ENCODE measurements around the gene ZFR. TPM values are rescaled to one million over a fixed set of nuclear protein-coding genes. Genes with fewer than 3 reads are reported as not detected.

ZFR gene
- total RNA-seq, 1 experiment from 2014 or later: 109 TPM

GRCh38 chr5:32383065-32383464, 61.5 kb downstream of the ZFR start:
- no peak for DNase-seq (ENCODE audit: unreplicated experiment)
- POLR2A ChIA-PET: no interaction called here
- Mint-ChIP-seq H3K36me3 (ENCODE audit: insufficient read depth, unreplicated experiment) (peaks cover 84% of the 10 kb centered on the region), H3K9me3 (ENCODE audit: unreplicated experiment) (no peaks in the 10 kb centered on the region), H3K4me1 (ENCODE audit: insufficient read depth, unreplicated experiment) (no peaks in the 10 kb centered on the region), H3K4me3 (ENCODE audit: unreplicated experiment) (no peak overlapping the region), H3K27me3 (ENCODE audit: insufficient read depth, unreplicated experiment) (no peaks in the 10 kb centered on the region), H3K27ac (ENCODE audit: low read depth, unreplicated experiment) (no peak overlapping the region)
- TF ChIP-seq, protein P1, sequence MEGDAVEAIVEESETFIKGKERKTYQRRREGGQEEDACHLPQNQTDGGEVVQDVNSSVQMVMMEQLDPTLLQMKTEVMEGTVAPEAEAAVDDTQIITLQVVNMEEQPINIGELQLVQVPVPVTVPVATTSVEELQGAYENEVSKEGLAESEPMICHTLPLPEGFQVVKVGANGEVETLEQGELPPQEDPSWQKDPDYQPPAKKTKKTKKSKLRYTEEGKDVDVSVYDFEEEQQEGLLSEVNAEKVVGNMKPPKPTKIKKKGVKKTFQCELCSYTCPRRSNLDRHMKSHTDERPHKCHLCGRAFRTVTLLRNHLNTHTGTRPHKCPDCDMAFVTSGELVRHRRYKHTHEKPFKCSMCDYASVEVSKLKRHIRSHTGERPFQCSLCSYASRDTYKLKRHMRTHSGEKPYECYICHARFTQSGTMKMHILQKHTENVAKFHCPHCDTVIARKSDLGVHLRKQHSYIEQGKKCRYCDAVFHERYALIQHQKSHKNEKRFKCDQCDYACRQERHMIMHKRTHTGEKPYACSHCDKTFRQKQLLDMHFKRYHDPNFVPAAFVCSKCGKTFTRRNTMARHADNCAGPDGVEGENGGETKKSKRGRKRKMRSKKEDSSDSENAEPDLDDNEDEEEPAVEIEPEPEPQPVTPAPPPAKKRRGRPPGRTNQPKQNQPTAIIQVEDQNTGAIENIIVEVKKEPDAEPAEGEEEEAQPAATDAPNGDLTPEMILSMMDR (IDR thresholded peaks at IDR 0.05; ENCODE audit: unreplicated experiment): no peak
- intact Hi-C loops (cut with micrococcal nuclease): no loop called here
- CTCF ChIA-PET: interaction anchor here (0.5 to 1.2 kb wide), 3 partner anchors 16 to 328 kb away, joined by 3 read pairs; partner anchors contain the start of gene NPR3
- no TSS peak for BruUV-seq (replicated peaks)

GRCh38 chr5:32379421-32379820, 65.1 kb downstream of the ZFR start:
- ChIA-PET CTCF (interaction anchor here (0.6 to 1.0 kb wide), 5 partner anchors 13 to 880 kb away, joined by 3 to 4 read pairs (median 3); no protein-coding TSS in a partner anchor), POLR2A (interaction anchor here (0.7 to 1.1 kb wide), 3 partner anchors 11 to 36 kb away, joined by 3 to 5 read pairs (median 5); no protein-coding TSS in a partner anchor)
- no peak overlapping the region for H3K4me3 Mint-ChIP-seq (ENCODE audit: unreplicated experiment)
- H3K36me3 Mint-ChIP-seq (ENCODE audit: insufficient read depth, unreplicated experiment): peaks cover 80% of the 10 kb centered on the region
- no peak for DNase-seq (ENCODE audit: unreplicated experiment)
- BruUV-seq (replicated peaks): no TSS peak
- no peaks in the 10 kb centered on the region for H3K27me3 Mint-ChIP-seq (ENCODE audit: insufficient read depth, unreplicated experiment)
- no peaks in the 10 kb centered on the region for H3K4me1 Mint-ChIP-seq (ENCODE audit: insufficient read depth, unreplicated experiment)
- intact Hi-C loops (cut with micrococcal nuclease): no loop called here
- no peaks in the 10 kb centered on the region for H3K9me3 Mint-ChIP-seq (ENCODE audit: unreplicated experiment)
- H3K27ac Mint-ChIP-seq (ENCODE audit: low read depth, unreplicated experiment): no peak overlapping the region
- TF ChIP-seq, protein P1 (IDR thresholded peaks at IDR 0.05; ENCODE audit: unreplicated experiment): no peak

GRCh38 chr5:32378966-32379365, 65.6 kb downstream of the ZFR start:
- CTCF ChIA-PET: interaction anchor here (0.6 to 1.0 kb wide), 5 partner anchors 12 to 880 kb away, joined by 3 to 4 read pairs (median 3); no protein-coding TSS in a partner anchor
- Mint-ChIP-seq H3K4me3 (ENCODE audit: unreplicated experiment) (no peak overlapping the region), H3K27ac (ENCODE audit: low read depth, unreplicated experiment) (no peak overlapping the region), H3K36me3 (ENCODE audit: insufficient read depth, unreplicated experiment) (peaks cover 80% of the 10 kb centered on the region), H3K9me3 (ENCODE audit: unreplicated experiment) (no peaks in the 10 kb centered on the region), H3K4me1 (ENCODE audit: insufficient read depth, unreplicated experiment) (no peaks in the 10 kb centered on the region), H3K27me3 (ENCODE audit: insufficient read depth, unreplicated experiment) (no peaks in the 10 kb centered on the region)
- POLR2A ChIA-PET: interaction anchor here (0.7 to 1.1 kb wide), 3 partner anchors 11 to 37 kb away, joined by 3 to 5 read pairs (median 5); no protein-coding TSS in a partner anchor
- intact Hi-C loops (cut with micrococcal nuclease): no loop called here
- TF ChIP-seq, protein P1 (IDR thresholded peaks at IDR 0.05; ENCODE audit: unreplicated experiment): no peak
- DNase-seq (ENCODE audit: unreplicated experiment): no peak
- no TSS peak for BruUV-seq (replicated peaks)

GRCh38 chr5:32369542-32370155, 74.9 kb downstream of the ZFR start:
- no peak for DNase-seq (ENCODE audit: unreplicated experiment)
- intact Hi-C loops (cut with micrococcal nuclease): no loop called here
- peaks cover 12% of the 10 kb centered on the region for H3K4me1 Mint-ChIP-seq (ENCODE audit: insufficient read depth, unreplicated experiment)
- TF ChIP-seq, protein P1 (IDR thresholded peaks at IDR 0.05; ENCODE audit: unreplicated experiment): no peak
- H3K27me3 Mint-ChIP-seq (ENCODE audit: insufficient read depth, unreplicated experiment): no peaks in the 10 kb centered on the region
- no TSS peak for BruUV-seq (replicated peaks)
- no peak overlapping the region for H3K4me3 Mint-ChIP-seq (ENCODE audit: unreplicated experiment)
- ChIA-PET CTCF (no interaction called here), POLR2A (no interaction called here)
- H3K27ac Mint-ChIP-seq (ENCODE audit: low read depth, unreplicated experiment): no peak overlapping the region
- H3K36me3 Mint-ChIP-seq (ENCODE audit: insufficient read depth, unreplicated experiment): peaks cover 55% of the 10 kb centered on the region
- no peaks in the 10 kb centered on the region for H3K9me3 Mint-ChIP-seq (ENCODE audit: unreplicated experiment)

Measured in MCF 10A (cell line).